Measurements from ENCODE around the gene PPP1R37. TPM values are rescaled to one million over a fixed set of nuclear protein-coding genes. Genes with fewer than 3 reads are reported as not detected.

PPP1R37 gene
- total and polyA plus RNA-seq, 2 of the 8 experiments (the other 6 are each of a cell fraction or from before 2014, with no cell fraction given), result 14.6 to 25.7 TPM

GRCh38 chr19:45149129-45149528, 56.1 kb downstream of the PPP1R37 start:
- FAIRE-seq (no peak), DNase-seq (ENCODE audit: low read depth in 1 of 2, low spot score in 2 of 2) (no peak)
- H3K79me2 ChIP-seq (ENCODE audit: control insufficient read depth in 1 of 2, insufficient read depth in 2 of 2, low read length in 2 of 2), result no peaks in the 10 kb centered on the region
- no peaks in the 10 kb centered on the region; the same call in 1 of the 2 replicates for H3K79me1 ChIP-seq (ENCODE audit: low read depth, low read length)
- ChIA-PET CTCF (ENCODE audit: partially characterized antibody) (interaction anchor here (0.6 to 5.5 kb wide), 21 partner anchors 9 to 657 kb away, joined by 3 to 32 read pairs (median 4); partner anchors contain the start of genes EXOC3L2 and NKPD1), POLR2A (ENCODE audit: partially characterized antibody) (interaction anchor here (0.6 to 3.2 kb wide), 10 partner anchors 9 to 74 kb away, joined by 3 to 20 read pairs (median 3); partner anchors contain the start of gene NKPD1)
- WGBS, 2 experiments (ENCODE audit: extremely low coverage in 1 of 2, insufficient coverage in 1 of 2, insufficient read length in 1 of 2, insufficient replicate concordance in 2 of 2, low coverage in 1 of 2, low lambda C conversion rate in 2 of 2, missing lambda C conversion rate in 1 of 2), result 88% methylated on average over 9 of the region's 9 CpGs; no CpG with 5 or more reads in 1 of the 2 experiments
- no peak for TF ChIP-seq RFX5 (IDR thresholded peaks at IDR 0.05; ENCODE audit: borderline replicate concordance, low read depth, low read length)
- no peak for TF ChIP-seq BACH1 (IDR thresholded peaks at IDR 0.05; ENCODE audit: low read length)
- TF ChIP-seq CBX8 (IDR thresholded peaks at IDR 0.05; ENCODE audit: borderline replicate concordance, low read depth, low read length), result no peak
- no peak overlapping the region for H2BK5ac ChIP-seq (ENCODE audit: low read depth, low read length)
- no peak overlapping the region for H2AFZ ChIP-seq (ENCODE audit: low read length)
- no peak overlapping the region for H3K27ac ChIP-seq (ENCODE audit: low read depth, low read length)
- no peak overlapping the region for H2BK120ac ChIP-seq (replicated peaks; ENCODE audit: low read depth, low read length)
- no peak overlapping the region for H3K56ac ChIP-seq (replicated peaks; ENCODE audit: insufficient read length, low read depth, low read length)
- no peak overlapping the region for H2BK12ac ChIP-seq (ENCODE audit: low read depth, low read length)
- peaks cover 13 to 32% (median 30%) of the 10 kb centered on the region in 4 experiments for H3K27me3 ChIP-seq (replicated peaks in 1 of 4; ENCODE audit: control insufficient read depth in 3 of 4, extremely low read depth in 1 of 4, insufficient read depth in 3 of 4, low read length in 3 of 4)
- no peak overlapping the region for H3K4me2 ChIP-seq (ENCODE audit: insufficient read depth in 1 of 2, low read depth in 2 of 2, low read length in 2 of 2)
- no peak overlapping the region for H3K18ac ChIP-seq (ENCODE audit: extremely low read depth, low read length)
- H4K20me1 ChIP-seq (replicated peaks in 1 of 2; ENCODE audit: control insufficient read depth in 1 of 2, insufficient read depth in 2 of 2, low read length in 2 of 2), result peaks cover 0 to 18% of the 10 kb centered on the region in 2 experiments
- peaks cover 0 to 13% (median 0%) of the 10 kb centered on the region in 4 experiments; a peak in 2 of 8 replicates for H3K36me3 ChIP-seq (ENCODE audit: control insufficient read depth in 2 of 4, insufficient read depth in 4 of 4, low read length in 3 of 4)
- H4K5ac ChIP-seq (ENCODE audit: insufficient read length, low read depth, low read length), result no peak overlapping the region
- H4K91ac ChIP-seq (replicated peaks; ENCODE audit: insufficient read length, low read length), result no peak overlapping the region
- H3K9me3 ChIP-seq (ENCODE audit: insufficient read depth in 2 of 2, low read depth in 1 of 2, low read length in 1 of 2), result peaks cover 0 to 8% of the 10 kb centered on the region in 2 experiments; a peak in 1 of 4 replicates
- H3K4ac ChIP-seq (replicated peaks; ENCODE audit: insufficient read length, low read depth, low read length), result no peak overlapping the region
- H4K8ac ChIP-seq (ENCODE audit: extremely low read depth, insufficient read depth, low read length), result no peak overlapping the region
- no peak overlapping the region for H3K9ac ChIP-seq (replicated peaks in 1 of 4; ENCODE audit: extremely low read depth in 1 of 4, low read depth in 3 of 4, low read length in 3 of 4)
- H3K23me2 ChIP-seq (ENCODE audit: low read depth, low read length), result peaks cover 9% of the 10 kb centered on the region; the same call in 1 of the 2 replicates
- H3K23ac ChIP-seq (ENCODE audit: insufficient read length), result no peak overlapping the region
- no peak overlapping the region for H2AK5ac ChIP-seq (ENCODE audit: low read depth, low read length)
- H3K14ac ChIP-seq (ENCODE audit: insufficient read length), result no peak overlapping the region
- no peak overlapping the region for H2BK15ac ChIP-seq (ENCODE audit: low read length)
- peaks cover 0 to 13% (median 3%) of the 10 kb centered on the region in 4 experiments; a peak in 6 of 7 replicates for H3K4me1 ChIP-seq (replicated peaks in 1 of 4; ENCODE audit: control insufficient read depth in 3 of 4, insufficient read depth in 4 of 4, low read length in 3 of 4)
- no peak overlapping the region for H3K4me3 ChIP-seq (ENCODE audit: extremely low read depth in 1 of 4, insufficient read depth in 2 of 4, low read depth in 3 of 4, low read length in 4 of 4)
- no peak overlapping the region for H2BK20ac ChIP-seq (ENCODE audit: low read length)
